HepG2 (cell line): ENCODE data around the gene SYVN1. TPM values are rescaled to one million over a fixed set of nuclear protein-coding genes. Genes with fewer than 3 reads are reported as not detected.
A peak's percentile ranks its signal among the peaks of the same experiment; 100 is the strongest.

Experiments
- ATF7 ChIP-seq, 2 experiments: fragments of 450-650 bp in 1 of 2; sonication (generic) in 1 of 2; formaldehyde crosslinking in 1 of 2; IDR thresholded peaks; 2 replicates each; pipeline versions ENCODE4 v1.4.0 to v1.6.1; 2016 to 2020; ENCODE audit warnings: antibody characterized with exemption in 1 of 2, mild to moderate bottlenecking in 1 of 2, missing genetic modification reagents in 1 of 2
- ATF7-NPFF ChIP-seq: sonication (generic); formaldehyde crosslinking; IDR thresholded peaks from 2 replicates; pipeline ENCODE4 v1.8.1; 2023; ENCODE audit warnings: mild to moderate bottlenecking, low read depth, missing genetic modification reagents, moderate library complexity
- DDIT3 ChIP-seq: sonication (generic); formaldehyde crosslinking; IDR thresholded peaks from 2 replicates; pipeline ENCODE4 v1.4.0; 2020; ENCODE audit warnings: mild to moderate bottlenecking, missing genetic modification reagents
- FLYWCH1 ChIP-seq: sonication (generic); formaldehyde crosslinking; IDR thresholded peaks from 2 replicates; pipeline ENCODE4 v1.8.1; 2023; ENCODE audit warnings: mild to moderate bottlenecking, missing genetic modification reagents
- KDM2A ChIP-seq: sonication (generic); formaldehyde crosslinking; IDR thresholded peaks from 2 replicates; pipeline ENCODE4 v1.4.0; 2020; ENCODE audit warnings: low read depth, missing genetic modification reagents, borderline replicate concordance
- MTERF4 ChIP-seq: sonication (generic); formaldehyde crosslinking; IDR thresholded peaks from 2 replicates; pipeline ENCODE4 v1.8.0; 2023; ENCODE audit warnings: mild to moderate bottlenecking, missing genetic modification reagents
- MZF1 ChIP-seq: sonication (generic); formaldehyde crosslinking; IDR thresholded peaks from 2 replicates; pipeline ENCODE4 v1.8.1; 2023; ENCODE audit warnings: mild to moderate bottlenecking, missing genetic modification reagents, borderline replicate concordance
- NCOA5 ChIP-seq: sonication (generic); formaldehyde crosslinking; IDR thresholded peaks from 2 replicates; pipeline ENCODE4 v1.4.0; 2020; ENCODE audit warnings: missing genetic modification reagents
- NFRKB ChIP-seq: fragments of 450-650 bp; IDR thresholded peaks from 2 replicates; pipeline ENCODE4 v1.6.1; 2017
- PAX8 ChIP-seq: sonication (generic); formaldehyde crosslinking; IDR thresholded peaks from 2 replicates; pipeline ENCODE4 v1.8.0; 2022; ENCODE audit warnings: mild to moderate bottlenecking, missing genetic modification reagents, borderline replicate concordance
- RARG ChIP-seq: sonication (generic); formaldehyde crosslinking; IDR thresholded peaks from 2 replicates; pipeline ENCODE4 v1.4.0; 2020; ENCODE audit warnings: low read depth, mild to moderate bottlenecking, missing genetic modification reagents
- RBAK ChIP-seq: sonication (generic); formaldehyde crosslinking; IDR thresholded peaks from 2 replicates; pipeline ENCODE4 v1.5.1; 2020; ENCODE audit warnings: mild to moderate bottlenecking, missing genetic modification reagents
- REXO4 ChIP-seq: sonication (generic); formaldehyde crosslinking; IDR thresholded peaks from 2 replicates; pipeline ENCODE4 v1.8.0; 2022; ENCODE audit warnings: missing genetic modification reagents, mild to moderate bottlenecking, borderline replicate concordance
- SP2 ChIP-seq: sonication (generic); formaldehyde crosslinking; IDR thresholded peaks from 2 replicates; pipeline ENCODE4 v1.5.1; 2020; ENCODE audit warnings: mild to moderate bottlenecking, missing genetic modification reagents
- TEAD2 ChIP-seq: sonication (generic); formaldehyde crosslinking; IDR thresholded peaks from 2 replicates; pipeline ENCODE4 v1.9.0; 2021; ENCODE audit warnings: missing genetic modification reagents
- U2AF2 ChIP-seq: fragments of 200-400 bp; formaldehyde crosslinking; IDR thresholded peaks from 2 replicates; pipeline ENCODE4 v1.6.1; 2017; ENCODE audit warnings: low read depth, mild to moderate bottlenecking, low read length
- YEATS2 ChIP-seq: sonication (generic); formaldehyde crosslinking; IDR thresholded peaks from 2 replicates; pipeline ENCODE4 v1.4.0; 2020; ENCODE audit warnings: missing genetic modification reagents, borderline replicate concordance
- ZNF12 ChIP-seq: sonication (generic); formaldehyde crosslinking; IDR thresholded peaks from 2 replicates; pipeline ENCODE4 v1.5.0; 2020; ENCODE audit warnings: missing genetic modification reagents
- ZNF17 ChIP-seq: sonication (generic); formaldehyde crosslinking; IDR thresholded peaks from 2 replicates; pipeline ENCODE4 v1.5.0; 2020; ENCODE audit warnings: mild to moderate bottlenecking, missing genetic modification reagents
- ZNF180 ChIP-seq: sonication (generic); formaldehyde crosslinking; IDR thresholded peaks from 2 replicates; pipeline ENCODE4 v1.4.0; 2020; ENCODE audit warnings: low read depth, missing genetic modification reagents, borderline replicate concordance
- ZNF205 ChIP-seq: IDR thresholded peaks from 2 replicates; pipeline ENCODE4 v1.6.1; 2018; ENCODE audit warnings: missing biosample characterization, missing genetic modification reagents
- ZNF274 ChIP-seq: sonication (generic); formaldehyde crosslinking; IDR thresholded peaks from 2 replicates; pipeline ENCODE4 v1.5.1; 2020; ENCODE audit warnings: mild to moderate bottlenecking, missing genetic modification reagents
- ZNF383 ChIP-seq: sonication (generic); formaldehyde crosslinking; IDR thresholded peaks from 2 replicates; pipeline ENCODE4 v1.4.0; 2020; ENCODE audit warnings: missing genetic modification reagents, mild to moderate bottlenecking, borderline replicate concordance
- ZNF431 ChIP-seq: sonication (generic); formaldehyde crosslinking; IDR thresholded peaks from 2 replicates; pipeline ENCODE4 v1.9.0; 2022; ENCODE audit warnings: missing genetic modification reagents, low read depth, mild to moderate bottlenecking, borderline replicate concordance
- ZNF501 ChIP-seq: sonication (generic); formaldehyde crosslinking; IDR thresholded peaks from 2 replicates; pipeline ENCODE4 v1.5.1; 2020; ENCODE audit warnings: mild to moderate bottlenecking, moderate library complexity, missing genetic modification reagents
- ZNF569 ChIP-seq: sonication (generic); formaldehyde crosslinking; IDR thresholded peaks from 2 replicates; pipeline ENCODE4 v1.5.0; 2020; ENCODE audit warnings: mild to moderate bottlenecking, missing genetic modification reagents, moderate library complexity, borderline replicate concordance
- ZNF614 ChIP-seq: IDR thresholded peaks from 2 replicates; pipeline ENCODE4 v1.6.1; 2018; ENCODE audit warnings: missing biosample characterization, missing genetic modification reagents, inconsistent platforms, borderline replicate concordance
- ZNF616 ChIP-seq: sonication (generic); formaldehyde crosslinking; IDR thresholded peaks from 2 replicates; pipeline ENCODE4 v1.5.0; 2020; ENCODE audit warnings: low read depth, mild to moderate bottlenecking, missing genetic modification reagents
- ZNF644 ChIP-seq: IDR thresholded peaks from 2 replicates; pipeline ENCODE4 v1.6.1; 2016; ENCODE audit warnings: low read depth
- ZNF772 ChIP-seq: sonication (generic); formaldehyde crosslinking; IDR thresholded peaks from 2 replicates; pipeline ENCODE4 v1.5.0; 2020; ENCODE audit warnings: mild to moderate bottlenecking, missing genetic modification reagents
- ZSCAN29 ChIP-seq: sonication (generic); formaldehyde crosslinking; conservative IDR thresholded peaks from 2 replicates; pipeline ENCODE4 v1.4.0; 2020; ENCODE audit warnings: mild to moderate bottlenecking, missing genetic modification reagents
- polyA plus RNA-seq, 8 experiments: library from polyadenylated mRNA; depleted of rRNA in 3 of 8; stranded (reverse) in 7 of 8; unstranded in 1 of 8; fragments of >200 nt; fragmentation: Illumina TruSeq in 4 of 8; extraction: Trizol in 4 of 8; gene quantifications; 2 replicates each; pipeline versions ENCODE4 v1.2.1 to v1.2.3, GENCODE V29; 2011 to 2016; ENCODE audit warnings: low read depth in 4 of 8, missing spikeins in 1 of 8, mixed read lengths in 1 of 8; ENCODE audit not compliant: insufficient read depth in 1 of 8
- total RNA-seq, 5 experiments: library from RNA; depleted of rRNA; stranded (reverse); fragments of >200 nt; fragmentation: Illumina TruSeq; extraction: Trizol; gene quantifications; 2 replicates each; pipeline ENCODE4 v1.2.3, GENCODE V29; 2016; ENCODE audit warnings: low read depth in 1 of 5

Gene SYVN1
- total and polyA plus RNA-seq, 2 of the 13 experiments (the other 11 are each of a cell fraction or from before 2014, with no cell fraction given): 10.3 to 22.5 TPM

GRCh38 chr11:65182258-65183170, 48.2 kb upstream of the SYVN1 start (continued):
- no peak for TF ChIP-seq SP2 (CRISPR knock-in tag)
- 0 out of 2 replicates have a peak, but pooled peaks have one; percentile 27 for TF ChIP-seq ZNF616 (CRISPR knock-in tag)
- TF ChIP-seq FLYWCH1 (CRISPR knock-in tag): no peak
- no peak for TF ChIP-seq NFRKB
- no peak for TF ChIP-seq TEAD2 (CRISPR knock-in tag)
- TF ChIP-seq REXO4 (CRISPR knock-in tag): no peak
- no peak for TF ChIP-seq ZNF431
- peak; percentile 72 for TF ChIP-seq ZNF501 (CRISPR knock-in tag)
- TF ChIP-seq ZNF569 (CRISPR knock-in tag): no peak
- no peak for TF ChIP-seq YEATS2 (CRISPR knock-in tag)
- 0 out of 2 replicates have a peak, but pooled peaks have one; percentile 49 for TF ChIP-seq ZNF772 (CRISPR knock-in tag)
- TF ChIP-seq MTERF4 (CRISPR knock-in tag): no peak
- no peak for TF ChIP-seq ATF7-NPFF
- 0 out of 2 replicates have a peak, but pooled peaks have one; percentile 12 for TF ChIP-seq ZNF383 (CRISPR knock-in tag)
- TF ChIP-seq ZNF17 (CRISPR knock-in tag): no peak
- TF ChIP-seq ZNF180: no peak
- peak; percentile 41; the same call in 1 of the 2 replicates for TF ChIP-seq KDM2A (CRISPR knock-in tag)
- TF ChIP-seq ATF7 (IDR thresholded peaks at IDR 0.05): no peak
- no peak for TF ChIP-seq ATF7 (CRISPR knock-in tag; IDR thresholded peaks at IDR 0.05)
- TF ChIP-seq ZNF205 (CRISPR knock-in tag): 0 out of 2 replicates have a peak, but pooled peaks have one; percentile 9
- TF ChIP-seq ZNF644 (CRISPR knock-in tag): no peak
- no peak for TF ChIP-seq RBAK (CRISPR knock-in tag)
- no peak for TF ChIP-seq ZNF12
- TF ChIP-seq ZNF614 (CRISPR knock-in tag): no peak
- TF ChIP-seq ZSCAN29: no peak
- no peak for TF ChIP-seq RARG (CRISPR knock-in tag)
- no peak for TF ChIP-seq NCOA5
- TF ChIP-seq U2AF2: no peak
- no peak for TF ChIP-seq MZF1
- no peak for TF ChIP-seq PAX8 (CRISPR knock-in tag)
- TF ChIP-seq ZNF274: 0 out of 2 replicates have a peak, but pooled peaks have one; percentile 82
- TF ChIP-seq DDIT3: no peak
